Fibroblast of the aortic adventitia (primary cell): Measurements from ENCODE around the gene DUSP9. TPM values are rescaled to one million over a fixed set of nuclear protein-coding genes. Genes with fewer than 3 reads are reported as not detected.
A peak's percentile ranks its signal among the peaks of the same experiment; 100 is the strongest.

ENCODE experiments used
- DNase-seq: peaks from one replicate; pipeline ENCODE4 v3.0.0-alpha.2; 2010; ENCODE audit warnings: low read depth
- H3K4me3 ChIP-seq: 2 replicates; pipeline ENCODE4 v1.5.1; 2011; ENCODE audit warnings: low read depth, mild to moderate bottlenecking, control low read depth, low read length, moderate library complexity
- CTCF ChIP-seq: IDR thresholded peaks from 2 replicates; pipeline ENCODE4 v1.5.1; 2011; ENCODE audit warnings: mild to moderate bottlenecking, low read length, control low read depth, inconsistent platforms; ENCODE audit not compliant: insufficient read depth
- total RNA-seq: library from RNA; depleted of rRNA; stranded (reverse); fragments of >200 nt; gene quantifications from 2 replicates; pipeline ENCODE4 v1.2.3, GENCODE V29; 2012; ENCODE audit warnings: low replicate concordance

The DUSP9 gene
- total RNA-seq, 1 donor, result not detected

- no peak for TF ChIP-seq CTCF
- DNase-seq, result no peak
- no peak overlapping the region for H3K4me3 ChIP-seq
These were observed 36.2 kb upstream of the DUSP9 start for GRCh38 chrX:153610836-153611213.

- DNase-seq, result peak; percentile 4
- TF ChIP-seq CTCF, result no peak
- H3K4me3 ChIP-seq, result no peak overlapping the region
These were observed 35.5 kb upstream of the DUSP9 start for GRCh38 chrX:153611298-153612095.

DNA sequence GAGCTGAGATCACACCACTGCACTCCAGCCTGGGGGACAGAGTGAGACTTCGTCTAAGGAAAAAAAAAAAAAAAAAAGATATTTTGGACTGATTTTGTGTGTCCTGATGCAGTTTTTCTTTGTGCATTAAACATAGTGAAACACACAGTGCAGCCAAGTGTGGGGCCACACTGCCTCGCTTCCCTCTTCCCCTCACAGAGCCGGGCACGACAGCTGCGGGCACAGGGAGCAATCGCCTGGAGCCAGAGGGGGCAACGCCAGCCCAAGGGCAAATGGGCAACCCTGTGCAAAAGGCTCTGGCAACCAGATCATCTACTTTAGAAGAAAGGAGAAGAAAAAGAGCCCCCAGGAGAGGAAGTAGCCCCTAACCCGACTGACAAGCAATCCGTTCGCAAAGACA, 34.6 kb upstream of the DUSP9 start:
- no peak overlapping the region for H3K4me3 ChIP-seq
- DNase-seq, result no peak
- no peak for TF ChIP-seq CTCF

GRCh38 chrX:153614818-153615217, 32.2 kb upstream of the DUSP9 start:
- DNase-seq, result no peak
- no peak overlapping the region for H3K4me3 ChIP-seq
- TF ChIP-seq CTCF, result no peak

DNA sequence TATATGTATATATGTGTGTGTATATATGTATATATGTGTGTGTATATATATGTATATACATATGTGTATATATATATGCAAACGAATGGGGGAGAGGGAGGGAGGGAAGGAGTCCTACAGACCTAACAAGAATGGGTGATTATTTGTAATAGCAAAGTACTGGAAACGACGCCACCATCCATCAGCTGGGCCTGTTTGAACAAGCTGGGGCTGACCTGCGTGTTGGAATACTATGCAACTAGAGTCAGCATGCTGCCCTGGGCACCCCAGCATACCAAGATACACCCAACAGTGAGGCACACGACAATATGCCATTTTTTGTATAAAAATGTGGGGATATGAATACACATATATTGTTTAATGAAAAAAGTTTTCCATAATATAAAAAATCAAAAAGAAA, 26.4 kb upstream of the DUSP9 start:
- H3K4me3 ChIP-seq, result no peak overlapping the region
- DNase-seq, result no peak
- TF ChIP-seq CTCF, result no peak

DNA sequence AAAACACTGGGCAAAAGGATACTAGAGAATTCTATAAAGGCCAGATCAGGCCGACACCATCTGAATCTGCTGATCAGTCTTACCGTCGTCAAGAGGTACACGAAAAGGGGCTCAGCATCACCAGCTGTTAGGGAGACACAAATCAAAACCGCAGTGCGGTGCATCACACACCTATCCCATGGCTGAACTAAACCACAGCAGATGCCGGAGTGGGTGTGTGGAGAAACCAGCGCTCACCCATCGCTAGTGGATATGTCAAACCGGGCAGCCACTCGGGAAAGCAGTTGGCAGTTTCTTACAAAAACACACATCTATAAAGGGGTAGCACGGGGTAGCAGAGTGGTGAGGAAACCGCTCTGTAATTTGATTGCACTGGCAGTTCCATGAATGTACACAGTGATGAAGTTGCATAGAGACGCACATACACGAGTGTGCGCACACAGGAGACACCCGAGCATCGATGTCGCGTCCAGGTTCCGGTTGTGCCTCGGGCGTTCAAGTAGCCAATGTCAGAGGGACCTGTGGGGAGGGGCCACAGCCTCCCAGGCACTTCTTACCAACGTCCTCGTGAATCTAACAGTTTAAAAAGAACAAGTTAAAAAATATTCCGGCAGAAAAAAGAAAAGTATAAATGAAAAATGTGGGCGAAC, 24.9 kb upstream of the DUSP9 start:
- no peak overlapping the region for H3K4me3 ChIP-seq
- no peak for DNase-seq
- TF ChIP-seq CTCF, result no peak
